Occipital lobe (tissue), 3 donors: ENCODE results near the gene KRTAP12-2. TPM values are rescaled to one million over a fixed set of nuclear protein-coding genes. Genes with fewer than 3 reads are reported as not detected.
"Not testable (repeated sequence)": the region's sequence is repeated elsewhere in the genome, so short reads cannot be mapped to it uniquely, and the experiment has no call there.

Source experiments
- DNase-seq: peaks from one replicate; lab custom pipeline; 2025; lab: John Stamatoyannopoulos, UW
- small RNA-seq: library from RNA; depleted of rRNA; stranded (forward); fragments of <200 nt; gene quantifications from one replicate; pipeline ENCODE3, GENCODE V24; 2014
- total RNA-seq: library from RNA; depleted of rRNA; stranded (reverse); fragments of >200 nt; gene quantifications from one replicate; pipeline ENCODE4 v1.2.3, GENCODE V29; 2014

KRTAP12-2 gene
- total RNA-seq, 1 donor from 2014 or later, result not detected

- not testable (repeated sequence) for DNase-seq
Observed at GRCh38 chr21:44627831-44628233, 38.9 kb downstream of the KRTAP12-2 start.

GRCh38 chr21:44627181-44627822, 39.4 kb downstream of the KRTAP12-2 start:
- DNase-seq, result not testable (repeated sequence)

- no peak for DNase-seq
Observed at GRCh38 chr21:44626673-44627143, 40.0 kb downstream of the KRTAP12-2 start, which contains the start of gene KRTAP10-9. Gene KRTAP10-9 (plus strand): TSS chr21:44627093. CDS start chr21:44627172, 79 bp downstream.

- no peak for DNase-seq
Observed at GRCh38 chr21:44626262-44626661, 40.5 kb downstream of the KRTAP12-2 start.

GRCh38 chr21:44625756-44626155, 41.0 kb downstream of the KRTAP12-2 start:
- DNase-seq, result no peak

- no peak for DNase-seq
Observed at GRCh38 chr21:44623575-44623974, 43.2 kb downstream of the KRTAP12-2 start.

- DNase-seq, result no peak
Observed at GRCh38 chr21:44619886-44620285, 46.8 kb downstream of the KRTAP12-2 start.

GRCh38 chr21:44618909-44619308, 47.8 kb downstream of the KRTAP12-2 start:
- no peak for DNase-seq

- DNase-seq, result no peak
Observed at GRCh38 chr21:44618504-44618903, 48.2 kb downstream of the KRTAP12-2 start.

GRCh38 chr21:44617071-44617501, 49.6 kb downstream of the KRTAP12-2 start:
- DNase-seq, result no peak

- DNase-seq, result no peak
Observed at GRCh38 chr21:44616591-44616926, 50.2 kb downstream of the KRTAP12-2 start.

Small RNA genes lying within 50 kb of the gene (small RNA-seq; reads per million reads assigned to genes)
- gene KRTAP12-6P, result not detected

Other genes starting within 250 kb of the KRTAP12-2 start
- 4.8 TPM for gene LRRC3, start 211.4 kb downstream of the KRTAP12-2 start, total RNA-seq
- not detected for gene KRTAP10-1, start 126.7 kb downstream of the KRTAP12-2 start, total RNA-seq
- gene KRTAP10-2, start 115.4 kb downstream of the KRTAP12-2 start, total RNA-seq, result not detected
- gene KRTAP10-3, start 108.1 kb downstream of the KRTAP12-2 start, total RNA-seq, result not detected
- not detected for gene KRTAP10-4, start 93.2 kb downstream of the KRTAP12-2 start, total RNA-seq
- not detected for gene KRTAP10-5, start 86.3 kb downstream of the KRTAP12-2 start, total RNA-seq
- gene KRTAP10-6, start 74.4 kb downstream of the KRTAP12-2 start, total RNA-seq, result not detected
- not detected for gene KRTAP10-7, start 66.3 kb downstream of the KRTAP12-2 start, total RNA-seq
- not detected for gene KRTAP10-8, start 54.8 kb downstream of the KRTAP12-2 start, total RNA-seq
- not detected for gene KRTAP10-9, start 39.8 kb downstream of the KRTAP12-2 start, total RNA-seq
- not detected for gene KRTAP10-10, start 29.6 kb downstream of the KRTAP12-2 start, total RNA-seq
- gene KRTAP10-11, start 20.5 kb downstream of the KRTAP12-2 start, total RNA-seq, result not detected
- gene KRTAP12-4, start 12.3 kb downstream of the KRTAP12-2 start, total RNA-seq, result not detected
- not detected for gene KRTAP12-3, start 9.0 kb downstream of the KRTAP12-2 start, total RNA-seq
- not detected for gene KRTAP12-1, start 15.2 kb upstream of the KRTAP12-2 start, total RNA-seq
- gene KRTAP10-12, start 30.2 kb upstream of the KRTAP12-2 start, total RNA-seq, result not detected
- not detected for gene TSPEAR, start 44.6 kb upstream of the KRTAP12-2 start, total RNA-seq
- gene UBE2G2, start 134.9 kb upstream of the KRTAP12-2 start, total RNA-seq, result 61.8 TPM
- 46.3 TPM for gene SUMO3, start 151.1 kb upstream of the KRTAP12-2 start, total RNA-seq
- gene PTTG1IP, start 206.8 kb upstream of the KRTAP12-2 start, total RNA-seq, result 82.4 TPM